Osteocyte (in vitro differentiated cells): ENCODE results near the gene TEKT2. TPM values are rescaled to one million over a fixed set of nuclear protein-coding genes. Genes with fewer than 3 reads are reported as not detected.

Experiments used
- DNase-seq: peaks from one replicate; pipeline ENCODE4 v3.0.0; 2021; ENCODE audit warnings: mixed read lengths; ENCODE audit not compliant: unreplicated experiment; ENCODE audit errors: extremely low spot score
- H3K27ac Mint-ChIP-seq: one replicate; pipeline ENCODE4 v1.8.0; 2021; ENCODE audit warnings: mild to moderate bottlenecking, mixed read lengths; ENCODE audit not compliant: unreplicated experiment
- H3K27me3 Mint-ChIP-seq: one replicate; pipeline ENCODE4 v1.8.0; 2021; ENCODE audit warnings: mixed read lengths; ENCODE audit not compliant: unreplicated experiment
- H3K36me3 Mint-ChIP-seq: one replicate; pipeline ENCODE4 v1.8.0; 2021; ENCODE audit warnings: mixed read lengths; ENCODE audit not compliant: unreplicated experiment
- H3K4me1 Mint-ChIP-seq: one replicate; pipeline ENCODE4 v1.8.0; 2021; ENCODE audit warnings: mixed read lengths; ENCODE audit not compliant: unreplicated experiment
- H3K4me3 Mint-ChIP-seq: one replicate; pipeline ENCODE4 v1.8.0; 2021; ENCODE audit warnings: mild to moderate bottlenecking, moderate library complexity, mixed read lengths; ENCODE audit not compliant: unreplicated experiment
- H3K9me3 Mint-ChIP-seq: one replicate; pipeline ENCODE4 v1.8.0; 2021; ENCODE audit warnings: mixed read lengths; ENCODE audit not compliant: unreplicated experiment
- total RNA-seq: library from RNA; stranded (reverse); gene quantifications from 2 replicates; pipeline ENCODE4 v1.2.1, GENCODE V29; 2021
- TF ChIP-seq, protein P1 (sequence below): fragments of 200-600 bp; sonication (generic); IDR thresholded peaks from 2 replicates; pipeline ENCODE4 v1.5.0; 2021; ENCODE audit warnings: antibody characterized with exemption, mild to moderate bottlenecking, moderate library complexity

The TEKT2 gene
- total RNA-seq, 1 donor from 2014 or later, result 0.70 TPM

DNA sequence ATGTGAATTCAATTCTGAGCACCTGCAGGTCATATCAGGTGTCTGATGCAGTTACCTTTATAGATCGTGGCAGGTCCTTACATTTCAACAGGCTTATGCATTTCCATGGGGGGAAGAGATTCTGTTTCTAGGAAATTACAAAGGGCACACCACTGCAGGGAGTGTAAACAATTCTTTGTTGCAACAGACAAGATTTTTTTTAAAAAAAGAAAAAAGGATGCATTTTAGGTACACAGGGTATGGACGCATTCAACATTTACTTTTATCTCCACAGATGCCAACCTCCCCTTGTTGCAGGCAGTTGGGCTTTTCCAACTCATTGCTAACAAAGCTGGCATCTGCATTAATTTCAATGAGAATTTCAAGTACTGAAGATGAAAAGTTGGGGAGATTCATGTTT, 13.5 kb upstream of the TEKT2 start:
- no peaks in the 10 kb centered on the region for H3K4me1 Mint-ChIP-seq
- no peak for DNase-seq
- no peak overlapping the region for H3K27ac Mint-ChIP-seq
- no peak overlapping the region for H3K4me3 Mint-ChIP-seq
- no peaks in the 10 kb centered on the region for H3K27me3 Mint-ChIP-seq
- TF ChIP-seq, protein P1, sequence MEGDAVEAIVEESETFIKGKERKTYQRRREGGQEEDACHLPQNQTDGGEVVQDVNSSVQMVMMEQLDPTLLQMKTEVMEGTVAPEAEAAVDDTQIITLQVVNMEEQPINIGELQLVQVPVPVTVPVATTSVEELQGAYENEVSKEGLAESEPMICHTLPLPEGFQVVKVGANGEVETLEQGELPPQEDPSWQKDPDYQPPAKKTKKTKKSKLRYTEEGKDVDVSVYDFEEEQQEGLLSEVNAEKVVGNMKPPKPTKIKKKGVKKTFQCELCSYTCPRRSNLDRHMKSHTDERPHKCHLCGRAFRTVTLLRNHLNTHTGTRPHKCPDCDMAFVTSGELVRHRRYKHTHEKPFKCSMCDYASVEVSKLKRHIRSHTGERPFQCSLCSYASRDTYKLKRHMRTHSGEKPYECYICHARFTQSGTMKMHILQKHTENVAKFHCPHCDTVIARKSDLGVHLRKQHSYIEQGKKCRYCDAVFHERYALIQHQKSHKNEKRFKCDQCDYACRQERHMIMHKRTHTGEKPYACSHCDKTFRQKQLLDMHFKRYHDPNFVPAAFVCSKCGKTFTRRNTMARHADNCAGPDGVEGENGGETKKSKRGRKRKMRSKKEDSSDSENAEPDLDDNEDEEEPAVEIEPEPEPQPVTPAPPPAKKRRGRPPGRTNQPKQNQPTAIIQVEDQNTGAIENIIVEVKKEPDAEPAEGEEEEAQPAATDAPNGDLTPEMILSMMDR, result no peak
- peaks cover 3% of the 10 kb centered on the region for H3K36me3 Mint-ChIP-seq
- H3K9me3 Mint-ChIP-seq, result no peaks in the 10 kb centered on the region

DNA sequence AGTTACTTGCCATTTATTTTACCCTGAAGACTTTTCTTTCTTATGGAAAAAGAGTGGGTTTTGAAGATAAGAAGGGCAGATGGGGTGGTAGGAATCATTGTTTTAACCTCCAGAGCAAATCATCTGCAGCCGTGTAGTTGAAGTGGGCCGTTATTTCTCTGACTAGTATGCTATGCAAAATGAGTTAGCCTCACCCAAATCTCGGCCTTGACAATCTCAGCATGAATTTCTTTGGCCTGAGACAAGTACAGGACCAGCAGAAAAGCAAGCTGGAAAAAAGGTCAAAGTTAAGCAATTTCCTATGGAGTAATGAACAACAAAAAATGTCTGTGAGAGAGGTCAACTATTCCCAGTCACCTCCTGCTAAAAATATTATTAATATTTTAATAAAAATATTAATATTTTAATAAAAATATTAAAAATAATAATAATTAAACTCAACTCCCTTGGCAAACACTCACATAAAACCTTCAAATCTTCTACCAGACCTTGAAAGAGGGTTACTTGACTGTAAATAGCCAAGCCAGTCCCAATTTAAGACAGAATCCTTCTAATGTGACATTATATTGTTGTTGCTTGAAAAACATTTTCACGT, 6.8 kb upstream of the TEKT2 start:
- H3K4me3 Mint-ChIP-seq, result no peak overlapping the region
- H3K27me3 Mint-ChIP-seq, result peaks cover 3% of the 10 kb centered on the region
- no peak for DNase-seq
- peaks cover 3% of the 10 kb centered on the region for H3K36me3 Mint-ChIP-seq
- no peaks in the 10 kb centered on the region for H3K4me1 Mint-ChIP-seq
- TF ChIP-seq, protein P1, result no peak
- no peak overlapping the region for H3K27ac Mint-ChIP-seq
- H3K9me3 Mint-ChIP-seq, result no peaks in the 10 kb centered on the region

DNA sequence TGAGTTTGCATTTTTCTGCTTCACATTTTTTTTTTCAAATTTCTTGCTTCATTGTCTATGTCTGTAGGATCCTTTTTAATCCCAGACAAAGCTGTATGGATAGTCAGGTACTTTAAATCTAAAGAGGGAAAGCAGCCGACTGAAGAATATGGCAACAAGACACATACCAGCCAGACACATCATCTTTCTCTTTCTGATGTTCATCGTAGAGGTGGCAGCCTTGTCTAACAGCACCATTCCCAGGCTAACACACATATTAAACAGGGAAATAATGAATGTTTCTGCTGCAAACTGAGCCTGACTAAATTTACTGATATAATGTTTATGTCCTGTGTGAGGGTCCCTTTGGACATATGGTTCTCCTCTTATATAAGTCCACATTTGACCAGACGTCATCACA, 3.7 kb upstream of the TEKT2 start:
- no peak overlapping the region for H3K4me3 Mint-ChIP-seq

GRCh38 chr1:36080801-36081200, 3.1 kb upstream of the TEKT2 start:
- Mint-ChIP-seq H3K9me3 (no peaks in the 10 kb centered on the region), H3K36me3 (no peaks in the 10 kb centered on the region), H3K4me1 (peaks cover 4% of the 10 kb centered on the region), H3K27me3 (peaks cover 3% of the 10 kb centered on the region), H3K4me3 (no peak overlapping the region), H3K27ac (no peak overlapping the region)
- no peak for DNase-seq
- TF ChIP-seq, protein P1, result no peak

More for the DNA sequence above, 3.7 kb upstream of the TEKT2 start:
- DNase-seq, result no peak
- Mint-ChIP-seq H3K36me3 (no peaks in the 10 kb centered on the region), H3K9me3 (no peaks in the 10 kb centered on the region), H3K27me3 (peaks cover 3% of the 10 kb centered on the region), H3K4me1 (peaks cover 4% of the 10 kb centered on the region), H3K27ac (no peak overlapping the region)
- TF ChIP-seq, protein P1, result no peak

- Mint-ChIP-seq H3K27ac (no peak overlapping the region), H3K4me3 (no peak overlapping the region), H3K9me3 (no peaks in the 10 kb centered on the region), H3K4me1 (peaks cover 4% of the 10 kb centered on the region), H3K36me3 (no peaks in the 10 kb centered on the region), H3K27me3 (peaks cover 3% of the 10 kb centered on the region)
- peak; percentile 40 for DNase-seq
- TF ChIP-seq, protein P1, result no peak
Measured at GRCh38 chr1:36081926-36082485, 1.9 kb upstream of the TEKT2 start.
